ENCODE measurements around the gene SSU72. TPM values are rescaled to one million over a fixed set of nuclear protein-coding genes. Genes with fewer than 3 reads are reported as not detected.

The SSU72 gene
- total RNA-seq, 1 experiment from 2014 or later: 96.2 TPM

- H3K27me3 ChIP-seq (replicated peaks; ENCODE audit: control insufficient read depth, insufficient read depth, low read length): no peaks in the 10 kb centered on the region
- no peaks in the 10 kb centered on the region for H3K9me3 ChIP-seq
- ChIA-PET POLR2A (no interaction called here), CTCF (no interaction called here)
- H3K36me3 ChIP-seq (ENCODE audit: control insufficient read depth, insufficient read depth, low read length): no peaks in the 10 kb centered on the region
- Mint-ChIP-seq H3K9me3 (ENCODE audit: unreplicated experiment) (no peaks in the 10 kb centered on the region), H3K27ac (ENCODE audit: unreplicated experiment) (no peak overlapping the region), H3K4me3 (ENCODE audit: unreplicated experiment) (peak overlapping the region; percentile 66), H3K36me3 (ENCODE audit: insufficient read depth, unreplicated experiment) (peaks cover 28% of the 10 kb centered on the region), H3K27me3 (ENCODE audit: insufficient read depth, unreplicated experiment) (no peaks in the 10 kb centered on the region), H3K4me1 (ENCODE audit: low read depth, unreplicated experiment) (peaks cover 7% of the 10 kb centered on the region)
- peak overlapping the region; percentile 70 for H3K4me3 ChIP-seq (ENCODE audit: low read depth, low read length)
- TF ChIP-seq CTCF (IDR thresholded peaks at IDR 0.05; ENCODE audit: insufficient read depth in 1 of 2, low read depth in 1 of 2, low read length in 1 of 2, severe bottlenecking in 1 of 2, unreplicated experiment in 1 of 2): no peak
- no peak for DNase-seq
- intact Hi-C loops (cut with micrococcal nuclease; ENCODE audit: unreplicated experiment): no loop called here
- 0 out of 2 replicates have a peak, but pooled peaks cover 9% of the 10 kb centered on the region for H3K4me1 ChIP-seq
- BruUV-seq (replicated peaks): no TSS peak
Observed at GRCh38 chr1:1616838-1617237, 42.2 kb upstream of the SSU72 start.

- POLR2A ChIA-PET: interaction anchor here (0.5 to 0.7 kb wide), 2 partner anchors 91 to 241 kb away, joined by 4 to 6 read pairs; no protein-coding TSS in a partner anchor
- no peaks in the 10 kb centered on the region for H3K27me3 Mint-ChIP-seq (ENCODE audit: insufficient read depth, unreplicated experiment)
- peak overlapping the region; percentile 66 for H3K4me3 Mint-ChIP-seq (ENCODE audit: unreplicated experiment)
- Histone ChIP-seq H3K9me3 (no peaks in the 10 kb centered on the region), H3K36me3 (ENCODE audit: control insufficient read depth, insufficient read depth, low read length) (no peaks in the 10 kb centered on the region), H3K4me1 (0 out of 2 replicates have a peak, but pooled peaks cover 9% of the 10 kb centered on the region), H3K27me3 (replicated peaks; ENCODE audit: control insufficient read depth, insufficient read depth, low read length) (no peaks in the 10 kb centered on the region), H3K4me3 (ENCODE audit: low read depth, low read length) (peak overlapping the region; percentile 70)
- H3K27ac Mint-ChIP-seq (ENCODE audit: unreplicated experiment): no peak overlapping the region
- intact Hi-C loops (cut with micrococcal nuclease; ENCODE audit: unreplicated experiment): no loop called here
- H3K4me1 Mint-ChIP-seq (ENCODE audit: low read depth, unreplicated experiment): peaks cover 7% of the 10 kb centered on the region
- no peaks in the 10 kb centered on the region for H3K9me3 Mint-ChIP-seq (ENCODE audit: unreplicated experiment)
- H3K36me3 Mint-ChIP-seq (ENCODE audit: insufficient read depth, unreplicated experiment): peaks cover 28% of the 10 kb centered on the region
- peak in 1 of 2 experiments; percentile 36 for DNase-seq
- no TSS peak for BruUV-seq (replicated peaks)
- no peak for TF ChIP-seq CTCF (IDR thresholded peaks at IDR 0.05; ENCODE audit: insufficient read depth in 1 of 2, low read depth in 1 of 2, low read length in 1 of 2, severe bottlenecking in 1 of 2, unreplicated experiment in 1 of 2)
- CTCF ChIA-PET: no interaction called here
Observed at GRCh38 chr1:1616045-1616790, 41.6 kb upstream of the SSU72 start.

- Mint-ChIP-seq H3K4me1 (ENCODE audit: low read depth, unreplicated experiment) (peaks cover 7% of the 10 kb centered on the region), H3K27me3 (ENCODE audit: insufficient read depth, unreplicated experiment) (no peaks in the 10 kb centered on the region), H3K4me3 (ENCODE audit: unreplicated experiment) (peak within 1 kb of the TSS; percentile 89), H3K9me3 (ENCODE audit: unreplicated experiment) (no peaks in the 10 kb centered on the region), H3K27ac (ENCODE audit: unreplicated experiment) (peak within 1 kb of the TSS; percentile 97), H3K36me3 (ENCODE audit: insufficient read depth, unreplicated experiment) (peaks cover 28% of the 10 kb centered on the region)
- BruUV-seq (replicated peaks): no TSS peak
- Histone ChIP-seq H3K27me3 (replicated peaks; ENCODE audit: control insufficient read depth, insufficient read depth, low read length) (no peaks in the 10 kb centered on the region), H3K36me3 (ENCODE audit: control insufficient read depth, insufficient read depth, low read length) (no peaks in the 10 kb centered on the region), H3K4me3 (ENCODE audit: low read depth, low read length) (peak within 1 kb of the TSS; percentile 70), H3K9me3 (no peaks in the 10 kb centered on the region), H3K4me1 (0 out of 2 replicates have a peak, but pooled peaks cover 9% of the 10 kb centered on the region)
- peak; percentile 95 to 97 for DNase-seq
- intact Hi-C loops (cut with micrococcal nuclease; ENCODE audit: unreplicated experiment): no loop called here
- CTCF ChIA-PET: no interaction called here
- POLR2A ChIA-PET: interaction anchor here (0.5 to 1.1 kb wide), 3 partner anchors 90 to 240 kb away, joined by 4 to 6 read pairs (median 6); partner anchors contain the start of gene AURKAIP1
- TF ChIP-seq CTCF (IDR thresholded peaks at IDR 0.05; ENCODE audit: insufficient read depth in 1 of 2, low read depth in 1 of 2, low read length in 1 of 2, severe bottlenecking in 1 of 2, unreplicated experiment in 1 of 2): no peak
Observed at GRCh38 chr1:1615256-1616044, 40.8 kb upstream of the SSU72 start, which contains the start of gene MIB2. Gene MIB2, plus strand, starts transcription at chr1:1615500. Its CDS starts 7,953 bp downstream, at chr1:1623453.

Measured in Caco-2 (cell line).